AG10803 (cell line): ENCODE data around the gene UQCR10.

Experiments
- DNase-seq: peaks from one replicate; pipeline ENCODE4 v3.0.0; 2010; ENCODE audit warnings: low read depth
- H3K4me3 ChIP-seq: 2 replicates; pipeline ENCODE4 v1.5.1; 2011; ENCODE audit warnings: mild to moderate bottlenecking, low read length, control low read depth
- CTCF ChIP-seq: conservative IDR thresholded peaks from 2 replicates; pipeline ENCODE4 v1.5.1; 2011; ENCODE audit warnings: mild to moderate bottlenecking, low read length, control low read depth, inconsistent platforms

UQCR10 gene

GRCh38 chr22:29744902-29745301 lies 22.3 kb upstream of the UQCR10 start:
- DNase-seq, result peak; percentile 86
- no peak overlapping the region for H3K4me3 ChIP-seq
- TF ChIP-seq CTCF, result no peak

- TF ChIP-seq CTCF, result no peak
- no peak overlapping the region for H3K4me3 ChIP-seq
- DNase-seq, result no peak
These were observed 19.3 kb upstream of the UQCR10 start for GRCh38 chr22:29747832-29748231.

- TF ChIP-seq CTCF, result no peak
- no peak for DNase-seq
- H3K4me3 ChIP-seq, result no peak overlapping the region
These were observed 18.8 kb upstream of the UQCR10 start for GRCh38 chr22:29748248-29748893.

GRCh38 chr22:29750029-29750428 lies 17.1 kb upstream of the UQCR10 start:
- H3K4me3 ChIP-seq, result no peak overlapping the region
- TF ChIP-seq CTCF, result no peak
- no peak for DNase-seq

GRCh38 chr22:29750559-29751538 lies 16.3 kb upstream of the UQCR10 start:
- H3K4me3 ChIP-seq, result no peak overlapping the region
- DNase-seq, result no peak
- no peak for TF ChIP-seq CTCF

- H3K4me3 ChIP-seq, result no peak overlapping the region
- no peak for DNase-seq
- TF ChIP-seq CTCF, result no peak
These were observed 15.5 kb upstream of the UQCR10 start for GRCh38 chr22:29751669-29752068.
